Ectodermal cell (in vitro differentiated cells): Measurements from ENCODE around the gene PSMB1.

Experiments
- H3K27ac ChIP-seq: 2 replicates; pipeline ENCODE4 v1.7.0; 2013; ENCODE audit warnings: mild to moderate bottlenecking, low read depth, low read length; ENCODE audit not compliant: insufficient read depth, poor library complexity, severe bottlenecking
- H3K27me3 ChIP-seq: 2 replicates; pipeline ENCODE4 v1.7.0; 2013; ENCODE audit warnings: mild to moderate bottlenecking, low read length; ENCODE audit not compliant: insufficient read depth, control insufficient read depth, poor library complexity, severe bottlenecking
- H3K36me3 ChIP-seq: one replicate; pipeline ENCODE4 v1.7.0; 2013; ENCODE audit warnings: low read length; ENCODE audit not compliant: control insufficient read depth, insufficient read depth
- H3K4me1 ChIP-seq: one replicate; pipeline ENCODE4 v1.7.0; 2013; ENCODE audit warnings: low read length; ENCODE audit not compliant: control insufficient read depth, insufficient read depth
- H3K4me3 ChIP-seq: 2 replicates; pipeline ENCODE4 v1.7.0; 2013; ENCODE audit warnings: low read depth, low read length, control low read depth; ENCODE audit not compliant: insufficient read depth
- H3K9me3 ChIP-seq: 2 replicates; pipeline ENCODE4 v1.7.0; 2013; ENCODE audit warnings: mild to moderate bottlenecking, low read length, moderate library complexity; ENCODE audit not compliant: control insufficient read depth
- WGBS, 2 experiments: methylation state at CpG; one replicate each; pipeline ENCODE4 v1.1.7; 2013; ENCODE audit warnings: missing lambda C conversion rate in 2 of 2; 5-methylcytosine and 5-hydroxymethylcytosine counted together

PSMB1 gene

GRCh38 chr6:170487707-170488329, 65.3 kb downstream of the PSMB1 start:
- 85 to 90% methylated on average over 4 of the region's 4 CpGs for WGBS, 2 experiments
- Histone ChIP-seq H3K27me3 (no peaks in the 10 kb centered on the region), H3K27ac (no peak overlapping the region), H3K9me3 (no peaks in the 10 kb centered on the region), H3K4me1 (peaks cover 3% of the 10 kb centered on the region), H3K4me3 (no peak overlapping the region), H3K36me3 (no peaks in the 10 kb centered on the region)

GRCh38 chr6:170485159-170485558, 67.9 kb downstream of the PSMB1 start:
- Histone ChIP-seq H3K4me1 (peaks cover 15% of the 10 kb centered on the region), H3K27me3 (no peaks in the 10 kb centered on the region), H3K9me3 (no peaks in the 10 kb centered on the region), H3K27ac (no peak overlapping the region), H3K4me3 (no peak overlapping the region), H3K36me3 (no peaks in the 10 kb centered on the region)
- WGBS, 2 experiments: 88 to 92% methylated on average over 5 of the region's 5 CpGs
